GM18951 (cell line): ENCODE results near the gene POLR3K.

Source experiments
- POLR2A ChIP-seq: IDR thresholded peaks from 4 replicates; pipeline ENCODE4 v1.6.1; 2011; ENCODE audit warnings: mild to moderate bottlenecking; ENCODE audit not compliant: insufficient read length, insufficient read depth; ENCODE audit errors: extremely low read depth
- in situ Hi-C: fragments of 300-500 bp; cut with MboI; formaldehyde crosslinking; loops from one replicate; pipeline ENCODE4 v1.12.0; 2022; ENCODE audit warnings: low sequenced_read_pairs, mixed read lengths, inconsistent platforms; ENCODE audit not compliant: unreplicated experiment

Gene POLR3K

GRCh38 chr16:74051-74746, 20.8 kb upstream of the POLR3K start:
- in situ Hi-C loops = no loop called here
- no peak for TF ChIP-seq POLR2A

DNA sequence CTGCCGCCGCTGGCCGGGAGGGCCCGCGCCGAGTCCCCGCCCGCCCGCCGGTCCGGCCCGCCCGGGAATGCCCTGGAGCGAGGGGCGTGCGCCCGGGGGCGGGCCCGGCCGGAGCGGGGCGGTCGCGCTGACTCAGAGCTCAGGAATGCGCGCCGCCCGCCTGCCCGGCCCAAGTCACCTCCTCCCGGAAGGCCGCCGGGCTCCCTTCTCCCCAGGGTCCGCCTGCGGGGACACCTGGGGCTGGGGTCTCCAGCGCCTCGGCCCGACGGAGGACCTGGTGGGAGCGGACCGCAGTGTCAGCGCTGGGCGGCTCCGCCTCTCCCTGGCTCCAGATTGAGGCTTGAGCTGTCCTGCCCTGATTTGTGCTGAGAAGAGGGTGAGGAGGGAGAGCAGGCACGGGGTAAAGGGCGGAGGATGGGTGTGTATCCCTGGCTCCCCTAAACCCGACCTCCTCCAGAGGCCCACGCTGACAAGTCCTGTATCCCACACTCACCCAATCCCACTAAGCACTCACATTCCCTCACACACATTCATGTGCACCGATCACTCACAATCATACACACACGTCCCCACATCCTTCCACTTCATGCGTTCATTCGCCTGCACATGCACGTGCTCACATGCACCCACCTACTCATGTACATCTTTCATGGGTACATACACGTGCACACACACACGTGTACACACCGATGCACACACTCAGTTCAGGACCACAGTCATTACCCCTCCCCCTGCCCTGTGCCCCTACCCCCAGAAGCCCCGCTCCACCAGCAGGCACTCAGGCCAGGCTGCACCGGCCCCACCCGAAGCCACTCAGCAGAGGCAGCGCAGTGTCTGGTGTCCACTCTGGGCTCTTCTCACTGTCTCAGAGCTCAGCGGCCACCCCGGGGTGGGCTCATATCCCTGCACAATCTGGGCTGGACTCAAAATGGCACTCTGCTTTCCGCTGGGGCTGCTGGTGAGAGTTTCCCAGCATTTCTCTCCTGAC, 19.4 kb upstream of the POLR3K start, which contains the start of gene RHBDF1:
Gene RHBDF1 (minus strand): TSS at position 71 of the 988 bp plus-strand sequence. CDS start 7,616 bp downstream, outside the sequence.
- in situ Hi-C loops = no loop called here
- TF ChIP-seq POLR2A = no peak

- TF ChIP-seq POLR2A = no peak
- in situ Hi-C loops = no loop called here
Observed at GRCh38 chr16:71540-72401, 18.4 kb upstream of the POLR3K start.

GRCh38 chr16:71210-71539, 17.8 kb upstream of the POLR3K start:
- TF ChIP-seq POLR2A = no peak
- in situ Hi-C loops = no loop called here

DNA sequence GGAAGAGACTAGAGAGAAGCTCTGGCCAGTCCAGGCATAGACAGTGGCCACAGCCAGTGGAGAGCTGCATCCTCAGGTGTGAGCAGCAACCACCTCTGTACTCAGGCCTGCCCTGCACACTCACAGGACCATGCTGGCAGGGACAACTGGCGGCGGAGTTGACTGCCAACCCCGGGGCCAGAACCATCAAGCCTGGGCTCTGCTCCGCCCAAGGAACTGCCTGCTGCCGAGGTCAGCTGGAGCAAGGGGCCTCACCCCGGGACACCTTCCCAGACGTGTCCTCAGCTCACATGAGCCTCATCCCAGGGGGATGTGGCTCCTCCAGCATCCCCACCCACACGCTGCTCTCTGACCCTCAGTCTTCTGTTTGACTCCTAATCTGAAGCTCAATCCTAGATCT, 15.8 kb upstream of the POLR3K start:
- in situ Hi-C loops = no loop called here

DNA sequence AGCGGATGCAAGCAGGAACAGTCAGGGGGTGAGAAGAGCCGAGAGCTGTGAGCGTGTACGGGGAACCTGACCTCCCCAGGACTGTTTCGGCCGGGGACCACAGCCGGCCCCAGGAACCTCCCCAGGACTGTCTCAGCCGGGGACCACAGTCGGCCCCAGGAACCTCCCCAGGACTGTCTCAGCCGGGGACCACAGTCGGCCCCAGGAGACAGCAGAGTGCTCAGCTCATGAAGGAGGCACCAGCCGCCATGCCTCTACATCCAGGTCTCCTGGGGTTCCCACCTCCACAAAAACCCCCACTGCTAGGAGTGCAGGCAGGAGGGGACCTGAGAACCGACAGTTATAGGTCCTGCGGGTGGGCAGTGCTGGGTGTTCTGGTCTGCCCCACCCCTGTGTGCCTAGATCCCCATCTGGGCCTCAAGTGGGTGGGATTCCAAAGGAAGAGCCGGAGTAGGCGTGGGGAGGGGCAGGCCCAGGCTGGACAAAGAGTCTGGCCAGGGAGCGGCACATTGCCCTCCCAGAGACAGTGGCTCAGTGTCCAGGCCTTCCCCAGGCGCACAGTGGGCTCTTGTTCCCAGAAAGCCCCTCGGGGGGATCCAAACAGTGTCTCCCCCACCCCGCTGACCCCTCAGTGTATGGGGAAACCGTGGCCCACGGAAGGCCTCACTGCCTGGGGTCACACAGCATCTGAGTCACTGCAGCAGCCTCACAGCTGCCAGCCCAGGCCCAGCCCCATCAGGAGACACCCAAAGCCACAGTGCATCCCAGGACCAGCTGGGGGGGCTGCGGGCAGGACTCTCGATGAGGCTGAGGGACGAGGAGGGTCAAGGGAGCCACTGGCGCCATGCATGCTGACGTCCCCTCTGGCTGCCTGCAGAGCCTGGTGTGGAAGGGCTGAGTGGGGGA, 14.7 kb upstream of the POLR3K start:
- in situ Hi-C loops = no loop called here
- TF ChIP-seq POLR2A = no peak

More for the DNA sequence above, 15.8 kb upstream of the POLR3K start:
- no peak for TF ChIP-seq POLR2A

DNA sequence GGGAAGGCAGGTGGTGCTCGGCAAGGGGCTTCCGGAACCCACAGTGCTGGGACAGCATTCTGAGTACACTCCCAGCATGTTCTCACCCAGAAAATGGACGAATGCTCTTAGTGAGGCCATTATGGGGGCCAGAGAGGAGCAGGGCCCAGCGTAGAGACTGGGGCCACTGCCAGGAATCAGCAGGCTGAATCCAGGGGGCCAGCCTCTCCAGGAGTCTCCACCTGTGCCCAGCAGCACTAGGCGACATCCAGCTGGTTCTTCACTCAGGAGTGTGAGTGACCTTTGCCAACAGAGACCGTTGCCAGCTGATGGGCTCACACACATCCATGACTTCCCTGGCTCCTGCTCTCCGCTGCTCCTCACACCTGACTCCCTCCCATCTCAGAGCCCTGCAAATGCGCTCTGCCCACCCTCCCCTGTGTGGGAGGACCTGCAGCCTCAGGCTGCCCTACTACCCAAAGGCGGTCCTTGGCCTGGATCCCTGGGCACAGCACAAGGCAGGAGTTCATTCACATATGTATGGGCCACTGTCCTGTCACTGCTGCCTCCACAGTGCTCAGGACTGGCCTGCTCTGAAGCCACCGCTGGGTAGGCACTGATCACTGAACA, 13.9 kb upstream of the POLR3K start:
- in situ Hi-C loops = no loop called here
- TF ChIP-seq POLR2A = no peak

DNA sequence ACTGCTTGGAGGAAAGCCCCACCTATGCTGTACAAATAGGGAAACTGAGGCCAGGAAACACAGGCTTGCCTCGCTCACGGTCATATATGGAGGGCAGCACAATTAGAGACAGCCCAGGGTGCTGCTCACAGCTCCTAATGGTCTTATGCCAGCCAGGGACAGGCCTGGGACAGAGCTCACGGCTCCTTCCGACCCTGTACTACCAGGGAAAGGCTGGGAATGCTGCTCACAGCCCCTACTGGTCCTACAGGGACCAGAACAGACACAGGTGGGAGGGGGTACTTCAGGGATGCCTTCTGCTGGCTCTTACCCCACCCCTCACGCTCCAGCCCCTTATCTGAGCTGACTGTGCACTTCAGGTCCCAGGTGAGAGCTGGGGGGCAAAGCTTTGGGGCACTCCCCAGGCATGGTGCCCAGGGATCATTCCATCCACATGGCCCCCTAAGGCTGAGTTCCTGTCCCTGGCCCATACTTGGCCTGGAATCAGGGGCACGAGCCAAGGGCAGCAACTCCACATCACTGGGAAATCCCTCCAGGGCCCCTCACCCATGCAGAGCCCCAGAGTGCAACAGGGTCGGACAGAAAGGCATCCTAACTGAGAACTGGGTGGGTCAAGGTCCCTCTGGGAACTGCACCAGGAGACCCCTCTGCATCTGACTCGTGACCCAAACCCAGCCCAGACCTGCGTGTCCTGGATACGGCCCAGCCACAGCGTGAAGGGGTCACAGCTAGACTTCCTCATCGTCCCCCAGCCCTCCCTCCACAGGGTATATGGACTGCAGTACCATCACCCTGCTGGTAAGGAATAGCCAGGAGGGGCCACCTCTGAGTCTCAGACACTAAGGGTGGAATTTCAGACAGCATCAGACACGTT, 13.1 kb upstream of the POLR3K start:
- in situ Hi-C loops = no loop called here
- no peak for TF ChIP-seq POLR2A

DNA sequence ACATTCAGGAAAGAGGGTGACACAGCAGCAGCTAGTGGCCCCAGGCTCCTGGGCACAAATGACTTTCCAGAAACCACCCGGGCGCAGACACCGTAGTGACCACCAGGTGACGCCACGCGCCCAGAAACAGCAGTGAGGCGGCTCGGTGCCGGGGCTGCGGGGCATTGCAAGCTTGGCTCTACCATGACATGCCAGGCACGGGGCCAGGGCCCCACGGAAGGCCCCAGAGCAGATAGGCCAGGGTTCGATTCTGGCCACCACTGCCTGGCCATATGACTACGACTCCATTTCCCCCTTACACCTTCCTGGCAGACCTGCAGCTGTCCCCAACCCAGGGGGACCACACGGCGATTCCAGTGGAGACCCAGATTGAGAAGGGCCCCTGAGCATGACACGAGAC, 12.3 kb upstream of the POLR3K start:
- in situ Hi-C loops = no loop called here
- no peak for TF ChIP-seq POLR2A

DNA sequence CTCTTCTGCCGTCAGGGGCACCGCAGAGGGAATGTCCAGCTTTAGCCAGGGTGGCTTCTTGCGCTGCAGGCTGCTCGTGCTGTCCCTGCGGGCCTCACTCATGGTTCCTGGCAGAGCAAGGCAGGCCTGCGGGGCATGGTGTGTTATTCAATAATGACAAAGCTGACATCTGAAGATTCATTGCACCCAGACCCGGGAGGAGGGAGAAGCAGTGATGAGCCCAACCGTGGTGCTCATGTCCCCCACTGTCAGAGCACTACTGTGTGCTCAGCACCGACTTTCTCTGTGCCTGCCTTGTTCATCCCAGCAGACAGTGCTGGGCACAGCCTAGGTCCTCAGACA, 11.5 kb upstream of the POLR3K start:
- no peak for TF ChIP-seq POLR2A
- in situ Hi-C loops = no loop called here
